ENCODE data around the gene JOSD1. TPM values are rescaled to one million over a fixed set of nuclear protein-coding genes. Genes with fewer than 3 reads are reported as not detected.

Gene JOSD1
- total RNA-seq, 2 experiments from 2014 or later, result 303 to 307 TPM

DNA sequence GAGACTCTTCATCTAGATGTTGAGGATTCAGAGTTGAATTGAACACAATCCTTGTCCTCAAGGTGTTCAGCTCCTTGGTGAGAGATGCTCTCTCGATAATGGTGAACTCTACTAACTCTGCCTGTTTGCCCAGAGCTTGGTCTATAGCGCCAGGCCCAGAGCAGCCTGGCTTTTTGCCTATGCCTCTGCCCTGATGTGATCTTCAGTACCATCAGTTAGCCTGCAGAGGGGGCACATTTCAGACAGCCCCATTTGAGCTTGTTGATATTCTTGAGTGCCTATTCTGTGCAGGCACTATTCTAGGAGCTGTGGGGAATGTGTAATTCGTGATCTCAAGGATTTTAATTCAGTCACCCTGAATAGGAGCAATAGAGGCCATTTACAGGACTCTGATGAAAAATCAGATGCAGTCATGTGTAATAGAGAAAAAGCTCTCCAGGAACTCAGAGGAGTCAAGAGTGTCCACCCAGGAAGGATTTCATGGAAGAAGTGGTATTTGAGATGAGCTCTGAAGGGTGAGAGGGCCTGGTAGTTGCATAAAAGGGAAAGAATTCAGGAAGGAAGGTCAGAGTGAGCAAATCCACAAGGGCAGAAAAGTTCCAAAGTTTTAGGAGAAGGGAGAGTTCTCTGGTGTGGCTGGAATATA lies 24.3 kb upstream of the JOSD1 start:
- no peak overlapping the region for H3K4me3 Mint-ChIP-seq
- H3K27ac ChIP-seq (ENCODE audit: low read depth in 1 of 2, low read length in 2 of 2), result no peak overlapping the region
- peaks cover 95% of the 10 kb centered on the region for H3K36me3 ChIP-seq (ENCODE audit: insufficient read depth, low read length)
- DNase-seq, result peak in 7 of 14 experiments; percentile 22 to 75 (median 53)
- H3K4me3 ChIP-seq (ENCODE audit: low read length), result no peak overlapping the region
- no peaks in the 10 kb centered on the region for H3K9me3 ChIP-seq (ENCODE audit: control insufficient read depth in 1 of 2, insufficient read depth in 1 of 2, low read length in 2 of 2)
- ATAC-seq (ENCODE audit: poor library complexity), result peak; percentile 92
- H3K4me1 ChIP-seq (ENCODE audit: insufficient read depth, low read length), result peaks cover 1% of the 10 kb centered on the region
- intact Hi-C loops (cut with DNase I, micrococcal nuclease), result no loop called here
- no peaks in the 10 kb centered on the region for H3K27me3 Mint-ChIP-seq
- TF ChIP-seq CTCF (IDR thresholded peaks at IDR 0.05), result peak; percentile 62
- H3K9me3 Mint-ChIP-seq, result no peaks in the 10 kb centered on the region
- POLR2A ChIA-PET, result interaction anchor here (0.8 to 21.7 kb wide), 7 partner anchors 9 to 409 kb away, joined by 3 to 752 read pairs (median 8); partner anchors contain the start of genes GTPBP1 and SUN2
- CTCF ChIA-PET, result interaction anchor here (0.6 to 2.0 kb wide), 14 partner anchors 9 to 1151 kb away, joined by 3 to 22 read pairs (median 5); partner anchors contain the start of genes GTPBP1 and TOMM22
- H3K27ac Mint-ChIP-seq, result peak overlapping the region; percentile 78
- H3K36me3 Mint-ChIP-seq (ENCODE audit: low read depth), result peaks cover 100% of the 10 kb centered on the region
- peaks cover 15% of the 10 kb centered on the region for H3K4me1 Mint-ChIP-seq (ENCODE audit: low read depth)
- H3K27me3 ChIP-seq (ENCODE audit: control insufficient read depth in 1 of 2, insufficient read depth in 2 of 2, low read length in 2 of 2), result no peaks in the 10 kb centered on the region

- H3K4me3 ChIP-seq (ENCODE audit: low read length), result no peak overlapping the region
- H3K9me3 ChIP-seq (ENCODE audit: control insufficient read depth in 1 of 2, insufficient read depth in 1 of 2, low read length in 2 of 2), result no peaks in the 10 kb centered on the region
- peaks cover 90% of the 10 kb centered on the region for H3K36me3 ChIP-seq (ENCODE audit: insufficient read depth, low read length)
- no peak overlapping the region for H3K27ac Mint-ChIP-seq
- intact Hi-C loops (cut with DNase I, micrococcal nuclease), result no loop called here
- ChIA-PET POLR2A (interaction anchor here (0.8 to 21.7 kb wide), 7 partner anchors 10 to 408 kb away, joined by 3 to 752 read pairs (median 8); partner anchors contain the start of genes GTPBP1 and SUN2), CTCF (interaction anchor here (0.6 to 2.0 kb wide), 7 partner anchors 16 to 1152 kb away, joined by 3 to 22 read pairs (median 9); partner anchors contain the start of genes GTPBP1 and TOMM22)
- H3K9me3 Mint-ChIP-seq, result no peaks in the 10 kb centered on the region
- peaks cover 97% of the 10 kb centered on the region for H3K36me3 Mint-ChIP-seq (ENCODE audit: low read depth)
- peaks cover 13% of the 10 kb centered on the region for H3K4me1 Mint-ChIP-seq (ENCODE audit: low read depth)
- H3K4me1 ChIP-seq (ENCODE audit: insufficient read depth, low read length), result no peaks in the 10 kb centered on the region
- TF ChIP-seq CTCF (IDR thresholded peaks at IDR 0.05), result no peak
- DNase-seq (peak in 1 of 14 experiments; percentile 17), ATAC-seq (ENCODE audit: poor library complexity) (no peak)
- no peaks in the 10 kb centered on the region for H3K27me3 ChIP-seq (ENCODE audit: control insufficient read depth in 1 of 2, insufficient read depth in 2 of 2, low read length in 2 of 2)
- no peaks in the 10 kb centered on the region for H3K27me3 Mint-ChIP-seq
- no peak overlapping the region for H3K4me3 Mint-ChIP-seq
- H3K27ac ChIP-seq (ENCODE audit: low read depth in 1 of 2, low read length in 2 of 2), result no peak overlapping the region
Observed at GRCh38 chr22:38724176-38724575, 23.4 kb upstream of the JOSD1 start.

DNA sequence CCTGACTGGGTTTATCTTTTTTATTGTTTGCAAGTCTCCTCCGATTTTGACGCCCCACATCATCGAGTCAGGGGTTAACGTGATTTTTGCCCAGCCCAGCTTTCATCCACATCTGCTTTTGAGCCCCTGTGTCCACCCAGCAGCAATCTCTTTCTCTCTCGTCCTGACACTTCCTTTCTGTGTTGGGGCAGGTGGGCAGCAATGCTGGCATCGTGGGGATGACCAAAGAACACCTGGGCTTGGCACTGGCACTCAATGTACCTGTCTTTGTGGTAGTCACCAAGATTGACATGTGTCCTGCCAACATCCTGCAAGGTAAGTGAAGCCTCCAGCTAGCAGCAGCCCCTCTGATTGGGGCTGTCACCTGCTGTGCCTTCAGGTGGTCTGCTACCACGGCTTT lies 20.8 kb upstream of the JOSD1 start:
- ChIA-PET CTCF (interaction anchor here (1.2 kb wide), 1 partner anchor 44 kb away, joined by 6 read pairs; no protein-coding TSS in a partner anchor), POLR2A (interaction anchor here (1.4 to 6.1 kb wide), 3 partner anchors 9 to 13 kb away, joined by 5 to 48 read pairs (median 10); no protein-coding TSS in a partner anchor)
- H3K27ac ChIP-seq (ENCODE audit: low read depth in 1 of 2, low read length in 2 of 2), result no peak overlapping the region
- peaks cover 86% of the 10 kb centered on the region for H3K36me3 ChIP-seq (ENCODE audit: insufficient read depth, low read length)
- H3K4me3 Mint-ChIP-seq, result no peak overlapping the region
- no peaks in the 10 kb centered on the region for H3K9me3 Mint-ChIP-seq
- no peaks in the 10 kb centered on the region for H3K27me3 ChIP-seq (ENCODE audit: control insufficient read depth in 1 of 2, insufficient read depth in 2 of 2, low read length in 2 of 2)
- DNase-seq, result peak in 1 of 14 experiments; percentile 19
- H3K4me1 Mint-ChIP-seq (ENCODE audit: low read depth), result peaks cover 13% of the 10 kb centered on the region
- no peaks in the 10 kb centered on the region for H3K27me3 Mint-ChIP-seq
- H3K27ac Mint-ChIP-seq, result no peak overlapping the region
- no peak for TF ChIP-seq CTCF (IDR thresholded peaks at IDR 0.05)
- peaks cover 96% of the 10 kb centered on the region for H3K36me3 Mint-ChIP-seq (ENCODE audit: low read depth)
- ATAC-seq (ENCODE audit: poor library complexity), result no peak
- H3K4me1 ChIP-seq (ENCODE audit: insufficient read depth, low read length), result no peaks in the 10 kb centered on the region
- H3K4me3 ChIP-seq (ENCODE audit: low read length), result no peak overlapping the region
- intact Hi-C loops (cut with DNase I, micrococcal nuclease), result no loop called here
- no peaks in the 10 kb centered on the region for H3K9me3 ChIP-seq (ENCODE audit: control insufficient read depth in 1 of 2, insufficient read depth in 1 of 2, low read length in 2 of 2)

All from CD4-positive, alpha-beta T cell (primary cell).